ENCODE results near the gene NOL8.

The NOL8 gene

GRCh38 chr9:92265154-92265553, 60.0 kb downstream of the NOL8 start:
- Histone ChIP-seq H3K36me3 (ENCODE audit: control insufficient read depth, insufficient read depth, low read length) (peaks cover 36% of the 10 kb centered on the region), H3K27me3 (replicated peaks; ENCODE audit: control insufficient read depth, insufficient read depth, low read length) (no peaks in the 10 kb centered on the region), H3K4me3 (replicated peaks; ENCODE audit: low read depth, low read length) (no peak overlapping the region)
- TF ChIP-seq, protein P1, sequence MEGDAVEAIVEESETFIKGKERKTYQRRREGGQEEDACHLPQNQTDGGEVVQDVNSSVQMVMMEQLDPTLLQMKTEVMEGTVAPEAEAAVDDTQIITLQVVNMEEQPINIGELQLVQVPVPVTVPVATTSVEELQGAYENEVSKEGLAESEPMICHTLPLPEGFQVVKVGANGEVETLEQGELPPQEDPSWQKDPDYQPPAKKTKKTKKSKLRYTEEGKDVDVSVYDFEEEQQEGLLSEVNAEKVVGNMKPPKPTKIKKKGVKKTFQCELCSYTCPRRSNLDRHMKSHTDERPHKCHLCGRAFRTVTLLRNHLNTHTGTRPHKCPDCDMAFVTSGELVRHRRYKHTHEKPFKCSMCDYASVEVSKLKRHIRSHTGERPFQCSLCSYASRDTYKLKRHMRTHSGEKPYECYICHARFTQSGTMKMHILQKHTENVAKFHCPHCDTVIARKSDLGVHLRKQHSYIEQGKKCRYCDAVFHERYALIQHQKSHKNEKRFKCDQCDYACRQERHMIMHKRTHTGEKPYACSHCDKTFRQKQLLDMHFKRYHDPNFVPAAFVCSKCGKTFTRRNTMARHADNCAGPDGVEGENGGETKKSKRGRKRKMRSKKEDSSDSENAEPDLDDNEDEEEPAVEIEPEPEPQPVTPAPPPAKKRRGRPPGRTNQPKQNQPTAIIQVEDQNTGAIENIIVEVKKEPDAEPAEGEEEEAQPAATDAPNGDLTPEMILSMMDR (IDR thresholded peaks at IDR 0.05; ENCODE audit: insufficient read depth, low read length, poor library complexity, severe bottlenecking): no peak
- no peak for DNase-seq (ENCODE audit: extremely low read depth, insufficient read length)

- no peak for DNase-seq (ENCODE audit: extremely low read depth, insufficient read length)
- peaks cover 39% of the 10 kb centered on the region for H3K36me3 ChIP-seq (ENCODE audit: control insufficient read depth, insufficient read depth, low read length)
- H3K4me3 ChIP-seq (replicated peaks; ENCODE audit: low read depth, low read length): no peak overlapping the region
These were observed 62.0 kb downstream of the NOL8 start for GRCh38 chr9:92263131-92263530.

GRCh38 chr9:92257327-92257726, 67.8 kb downstream of the NOL8 start:
- TF ChIP-seq, protein P1 (IDR thresholded peaks at IDR 0.05; ENCODE audit: insufficient read depth, low read length, poor library complexity, severe bottlenecking): no peak
- no peak for DNase-seq (ENCODE audit: extremely low read depth, insufficient read length)
- Histone ChIP-seq H3K4me3 (replicated peaks; ENCODE audit: low read depth, low read length) (no peak overlapping the region), H3K36me3 (ENCODE audit: control insufficient read depth, insufficient read depth, low read length) (peaks cover 27% of the 10 kb centered on the region), H3K27me3 (replicated peaks; ENCODE audit: control insufficient read depth, insufficient read depth, low read length) (no peaks in the 10 kb centered on the region)

More at GRCh38 chr9:92263131-92263530, 62.0 kb downstream of the NOL8 start:
- TF ChIP-seq, protein P1 (IDR thresholded peaks at IDR 0.05; ENCODE audit: insufficient read depth, low read length, poor library complexity, severe bottlenecking): no peak
- no peaks in the 10 kb centered on the region for H3K27me3 ChIP-seq (replicated peaks; ENCODE audit: control insufficient read depth, insufficient read depth, low read length)

- Histone ChIP-seq H3K36me3 (ENCODE audit: control insufficient read depth, insufficient read depth, low read length) (peaks cover 38% of the 10 kb centered on the region), H3K27me3 (replicated peaks; ENCODE audit: control insufficient read depth, insufficient read depth, low read length) (no peaks in the 10 kb centered on the region), H3K4me3 (replicated peaks; ENCODE audit: low read depth, low read length) (no peak overlapping the region)
- DNase-seq (ENCODE audit: extremely low read depth, insufficient read length): no peak
- TF ChIP-seq, protein P1 (IDR thresholded peaks at IDR 0.05; ENCODE audit: insufficient read depth, low read length, poor library complexity, severe bottlenecking): no peak
These were observed 70.5 kb downstream of the NOL8 start for GRCh38 chr9:92254381-92255337.

GRCh38 chr9:92253656-92254055, 71.5 kb downstream of the NOL8 start:
- Histone ChIP-seq H3K27me3 (replicated peaks; ENCODE audit: control insufficient read depth, insufficient read depth, low read length) (no peaks in the 10 kb centered on the region), H3K36me3 (ENCODE audit: control insufficient read depth, insufficient read depth, low read length) (peaks cover 32% of the 10 kb centered on the region), H3K4me3 (replicated peaks; ENCODE audit: low read depth, low read length) (no peak overlapping the region)
- TF ChIP-seq, protein P1 (IDR thresholded peaks at IDR 0.05; ENCODE audit: insufficient read depth, low read length, poor library complexity, severe bottlenecking): no peak
- no peak for DNase-seq (ENCODE audit: extremely low read depth, insufficient read length)
